Astrocyte (in vitro differentiated cells and primary cell): ENCODE data around the gene TMEM201. TPM values are rescaled to one million over a fixed set of nuclear protein-coding genes. Genes with fewer than 3 reads are reported as not detected.

Experiments used
- DNase-seq: peaks from one replicate; pipeline ENCODE4 v3.0.0-alpha.2; 2010; ENCODE audit warnings: low read depth
- FAIRE-seq: peaks from 2 replicates; lab custom pipeline; 2011; peaks lifted over from hg19 to GRCh38; lab: Jason Lieb, UNC
- H2AFZ ChIP-seq: 2 replicates; pipeline ENCODE4 v1.6.0; 2012; ENCODE audit warnings: low read depth, low read length, inconsistent platforms
- H3K27ac ChIP-seq: 2 replicates; pipeline ENCODE4 v1.5.1; 2011; ENCODE audit warnings: low read depth, low read length, inconsistent platforms
- H3K27me3 ChIP-seq: 2 replicates; pipeline ENCODE4 v1.6.0; 2011; ENCODE audit warnings: low read length, inconsistent platforms; ENCODE audit not compliant: insufficient read depth
- H3K36me3 ChIP-seq: 2 replicates; pipeline ENCODE4 v1.5.1; 2011; ENCODE audit warnings: low read length, inconsistent platforms; ENCODE audit not compliant: insufficient read depth
- H3K4me1 ChIP-seq: 2 replicates; pipeline ENCODE4 v1.5.1; 2011; ENCODE audit warnings: low read length, inconsistent platforms; ENCODE audit not compliant: insufficient read depth
- H3K4me2 ChIP-seq: 2 replicates; pipeline ENCODE4 v1.6.0; 2012; ENCODE audit warnings: low read length, inconsistent platforms
- H3K4me3 ChIP-seq: 2 replicates; pipeline ENCODE4 v1.5.1; 2011; ENCODE audit warnings: low read depth, mild to moderate bottlenecking, low read length, inconsistent platforms; ENCODE audit not compliant: insufficient read depth
- H3K79me2 ChIP-seq: 2 replicates; pipeline ENCODE4 v1.6.0; 2012; ENCODE audit warnings: mild to moderate bottlenecking, low read length, inconsistent platforms; ENCODE audit not compliant: insufficient read depth
- H3K9ac ChIP-seq: 2 replicates; pipeline ENCODE4 v1.6.0; 2012; ENCODE audit warnings: mild to moderate bottlenecking, low read length, inconsistent platforms
- H3K9me3 ChIP-seq: 2 replicates; pipeline ENCODE4 v1.5.1; 2012; ENCODE audit warnings: low read depth, mild to moderate bottlenecking, low read length, inconsistent platforms; ENCODE audit not compliant: insufficient read depth
- H4K20me1 ChIP-seq: 2 replicates; pipeline ENCODE4 v1.6.0; 2012; ENCODE audit warnings: low read length, inconsistent platforms; ENCODE audit not compliant: insufficient read depth
- H3K27ac Mint-ChIP-seq: one replicate; pipeline ENCODE4 v1.8.0; 2021; ENCODE audit warnings: mild to moderate bottlenecking, mixed read lengths; ENCODE audit not compliant: unreplicated experiment
- H3K27me3 Mint-ChIP-seq: one replicate; pipeline ENCODE4 v1.8.0; 2021; ENCODE audit warnings: low read depth, mixed read lengths; ENCODE audit not compliant: unreplicated experiment
- H3K36me3 Mint-ChIP-seq: one replicate; pipeline ENCODE4 v1.8.0; 2021; ENCODE audit warnings: low read depth, mixed read lengths; ENCODE audit not compliant: unreplicated experiment
- H3K4me1 Mint-ChIP-seq: one replicate; pipeline ENCODE4 v1.8.0; 2021; ENCODE audit warnings: low read depth, mixed read lengths; ENCODE audit not compliant: unreplicated experiment
- H3K4me3 Mint-ChIP-seq: one replicate; pipeline ENCODE4 v1.8.0; 2021; ENCODE audit warnings: mild to moderate bottlenecking, moderate library complexity, mixed read lengths; ENCODE audit not compliant: unreplicated experiment
- H3K9me3 Mint-ChIP-seq: one replicate; pipeline ENCODE4 v1.8.0; 2021; ENCODE audit warnings: mild to moderate bottlenecking, mixed read lengths; ENCODE audit not compliant: unreplicated experiment
- CTCF ChIP-seq: IDR thresholded peaks from 2 replicates; pipeline ENCODE4 v1.5.1; 2011; ENCODE audit warnings: low read depth, mild to moderate bottlenecking, inconsistent platforms, low read length, moderate library complexity; ENCODE audit not compliant: insufficient read depth
- EZH2 ChIP-seq: IDR thresholded peaks from 2 replicates; pipeline ENCODE4 v1.6.1; 2012; ENCODE audit warnings: mild to moderate bottlenecking, low read length, inconsistent platforms; ENCODE audit not compliant: insufficient read depth
- total RNA-seq: library from RNA; stranded (reverse); gene quantifications from 2 replicates; pipeline ENCODE4 v1.2.1, GENCODE V29; 2021

TMEM201 gene
- total RNA-seq, 1 donor from 2014 or later: 10.0 TPM

DNA sequence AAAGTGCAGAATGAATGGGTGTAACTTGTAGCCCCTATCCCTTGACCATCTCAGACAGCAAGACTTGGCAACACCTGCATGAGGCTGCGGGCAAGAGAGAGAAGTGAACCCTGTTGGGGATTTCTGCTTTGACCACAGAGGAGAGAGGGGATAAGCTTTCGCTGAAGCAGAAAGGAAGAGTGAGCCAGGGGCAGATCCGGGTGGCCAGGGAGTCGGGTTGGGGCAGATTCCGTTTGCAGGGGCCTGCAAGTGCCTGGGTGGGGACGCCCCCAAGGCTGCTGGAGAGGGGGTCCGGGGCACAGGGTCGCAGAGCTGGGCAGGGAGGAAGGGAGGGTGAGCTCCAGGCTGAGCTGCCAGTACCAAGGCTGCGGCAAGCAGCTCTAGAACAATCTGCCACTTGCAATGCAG is 37.5 kb downstream of the TMEM201 start:
- Mint-ChIP-seq H3K9me3 (no peaks in the 10 kb centered on the region), H3K36me3 (no peaks in the 10 kb centered on the region), H3K4me1 (peaks cover 4% of the 10 kb centered on the region), H3K27ac (no peak overlapping the region), H3K4me3 (no peak overlapping the region), H3K27me3 (peaks cover 21% of the 10 kb centered on the region)
- Histone ChIP-seq H4K20me1 (no peaks in the 10 kb centered on the region), H3K4me3 (no peak overlapping the region), H3K4me1 (peaks cover 5% of the 10 kb centered on the region), H3K9me3 (no peaks in the 10 kb centered on the region), H2AFZ (no peak overlapping the region), H3K36me3 (no peaks in the 10 kb centered on the region), H3K4me2 (no peak overlapping the region), H3K27ac (no peak overlapping the region), H3K27me3 (no peaks in the 10 kb centered on the region), H3K9ac (no peak overlapping the region), H3K79me2 (no peaks in the 10 kb centered on the region)
- FAIRE-seq: no peak
- DNase-seq: no peak
- TF ChIP-seq EZH2 (no peak), CTCF (no peak)

DNA sequence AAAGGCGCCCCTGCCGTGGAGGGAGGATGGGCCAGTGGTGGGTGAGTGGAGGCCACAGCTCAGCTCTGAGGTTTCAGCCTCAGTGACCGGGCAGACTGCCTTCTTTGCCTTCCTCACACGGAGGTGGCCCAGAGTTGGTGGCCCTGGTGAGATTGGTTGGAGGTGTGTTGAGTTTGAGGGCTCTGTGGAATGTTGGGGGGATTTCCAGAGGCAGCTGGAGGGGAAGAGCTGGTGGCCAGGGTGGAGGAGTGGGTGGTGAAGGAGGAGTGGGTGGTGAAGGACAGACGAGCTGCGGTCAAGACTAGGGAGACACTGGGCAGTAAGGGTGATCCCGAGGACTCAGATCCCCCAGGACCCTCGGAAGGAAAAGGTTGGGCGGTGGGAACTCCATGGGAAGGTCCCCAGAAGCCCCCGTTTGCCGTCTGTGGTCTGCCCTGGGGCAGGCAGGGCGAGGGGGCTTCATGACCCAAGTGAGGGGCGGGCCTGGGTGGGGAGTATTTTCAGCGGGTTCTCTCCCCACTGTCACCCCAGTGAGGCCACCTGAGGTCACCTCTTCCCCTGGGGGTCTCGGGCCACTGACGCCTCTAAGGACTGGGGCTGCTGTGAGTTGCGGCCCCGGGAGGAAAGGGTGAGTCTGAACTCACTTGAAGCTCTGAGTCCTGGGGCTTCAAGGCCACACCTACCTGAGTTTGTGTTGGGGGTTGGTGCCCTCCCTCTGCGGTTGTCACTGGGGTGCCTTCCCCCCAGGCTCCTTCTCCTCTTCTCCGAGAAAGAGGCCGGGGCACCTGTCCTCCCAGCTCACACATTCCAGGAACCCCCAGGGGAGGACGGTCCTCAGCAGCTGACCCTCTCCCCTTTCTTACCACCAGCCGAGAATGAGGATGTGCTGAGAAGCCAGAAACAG is 40.1 kb downstream of the TMEM201 start:
- Histone ChIP-seq H3K4me3 (no peak overlapping the region), H3K79me2 (no peaks in the 10 kb centered on the region), H3K9me3 (no peaks in the 10 kb centered on the region), H3K36me3 (no peaks in the 10 kb centered on the region), H3K27me3 (no peaks in the 10 kb centered on the region), H3K9ac (no peak overlapping the region), H3K4me1 (peaks cover 5% of the 10 kb centered on the region), H4K20me1 (no peaks in the 10 kb centered on the region), H3K27ac (no peak overlapping the region), H3K4me2 (no peak overlapping the region), H2AFZ (no peak overlapping the region)
- FAIRE-seq: no peak
- Mint-ChIP-seq H3K4me1 (peaks cover 4% of the 10 kb centered on the region), H3K4me3 (no peak overlapping the region), H3K9me3 (no peaks in the 10 kb centered on the region), H3K27me3 (peaks cover 25% of the 10 kb centered on the region), H3K27ac (no peak overlapping the region), H3K36me3 (no peaks in the 10 kb centered on the region)
- DNase-seq: no peak
- TF ChIP-seq CTCF (no peak), EZH2 (no peak)
